Endothelial cell of umbilical vein (primary cell): ENCODE data around the gene USH1G. TPM values are rescaled to one million over a fixed set of nuclear protein-coding genes. Genes with fewer than 3 reads are reported as not detected.

ENCODE experiments used
- BruUV-seq: library from RNA; stranded (reverse); fragments of 400-500 nt; replicated peaks from 2 replicates; lab custom pipeline; 2021; lab: Mats Ljungman, UMichigan
- CTCF ChIA-PET: fragments of 300-600, 350-600 bp; sonication (Branson Sonifier 250); formaldehyde crosslinking; loops from one replicate; lab custom pipeline; 2021; ENCODE audit warnings: antibody characterized with exemption, inconsistent platforms; lab: Charles Lee
- POLR2A ChIA-PET: fragments of 300-600, 350-600 bp; sonication (Branson Sonifier 250); formaldehyde crosslinking; loops from one replicate; lab custom pipeline; 2021; ENCODE audit warnings: antibody characterized with exemption, inconsistent platforms; lab: Charles Lee
- DNase-seq: peaks from one replicate; pipeline ENCODE4 v3.0.0-alpha.2; 2011; ENCODE audit warnings: low read depth, low spot score
- FAIRE-seq: peaks from 2 replicates; lab custom pipeline; 2011; peaks lifted over from hg19 to GRCh38; lab: Jason Lieb, UNC
- H2AFZ ChIP-seq: 2 replicates; pipeline ENCODE4 v1.6.0; 2012; ENCODE audit warnings: low read depth, low read length, control low read depth, inconsistent platforms
- H3K27ac ChIP-seq: 2 replicates; pipeline ENCODE4 v1.5.1; 2011; ENCODE audit warnings: low read depth, mild to moderate bottlenecking, control low read depth, low read length, moderate library complexity; ENCODE audit not compliant: insufficient read depth
- H3K27me3 ChIP-seq, 2 experiments: 2 replicates each; pipeline versions ENCODE4 v1.6.0 to v1.6.1; 2011; ENCODE audit warnings: low read length in 2 of 2, mixed read lengths in 1 of 2; ENCODE audit not compliant: control insufficient read depth in 2 of 2, insufficient read depth in 2 of 2
- H3K36me3 ChIP-seq, 2 experiments: 2 replicates in 1 of 2; 3 replicates in 1 of 2; pipeline ENCODE4 v1.5.1; 2011; ENCODE audit warnings: low read length in 2 of 2, mild to moderate bottlenecking in 1 of 2, moderate library complexity in 1 of 2; ENCODE audit not compliant: control insufficient read depth in 2 of 2, insufficient read depth in 2 of 2; ENCODE audit errors: extremely low read depth in 1 of 2
- H3K4me1 ChIP-seq: 3 replicates; pipeline ENCODE4 v1.5.1; 2011; ENCODE audit warnings: mild to moderate bottlenecking, low read length; ENCODE audit not compliant: control insufficient read depth, insufficient read depth; ENCODE audit errors: extremely low read depth
- H3K4me2 ChIP-seq: 2 replicates; pipeline ENCODE4 v1.6.1; 2011; ENCODE audit warnings: low read length, control low read depth, mixed read lengths; ENCODE audit not compliant: insufficient read depth
- H3K4me3 ChIP-seq, 3 experiments: fragments of 200-600 bp in 1 of 3; sonication (generic), shearing (Covaris generic) in 1 of 3; replicated peaks in 1 of 3; 2 replicates each; pipeline ENCODE4 v1.5.1; 2011 to 2016; ENCODE audit warnings: control low read depth in 3 of 3, low read length in 3 of 3, mild to moderate bottlenecking in 2 of 3, inconsistent platforms in 1 of 3, low read depth in 1 of 3, moderate library complexity in 1 of 3; ENCODE audit not compliant: insufficient read depth in 1 of 3
- H3K79me2 ChIP-seq: 2 replicates; pipeline ENCODE4 v1.6.0; 2012; ENCODE audit warnings: low read length, inconsistent platforms; ENCODE audit not compliant: control insufficient read depth, insufficient read depth
- H3K9ac ChIP-seq: replicated peaks from 2 replicates; pipeline ENCODE3; 2011; ENCODE audit warnings: low read length, control low read depth; ENCODE audit not compliant: insufficient read depth; ENCODE audit errors: extremely low read depth
- H3K9me1 ChIP-seq: replicated peaks from 3 replicates; pipeline ENCODE4 v1.6.0; 2011; ENCODE audit warnings: mild to moderate bottlenecking, low read length; ENCODE audit not compliant: control insufficient read depth, insufficient read depth; ENCODE audit errors: extremely low read depth
- H3K9me3 ChIP-seq: replicated peaks from 2 replicates; pipeline ENCODE4 v1.5.1; 2012; ENCODE audit warnings: low read length, inconsistent platforms; ENCODE audit not compliant: control insufficient read depth, insufficient read depth
- H4K20me1 ChIP-seq: replicated peaks from 2 replicates; pipeline ENCODE3; 2011; ENCODE audit warnings: mild to moderate bottlenecking, low read length; ENCODE audit not compliant: control insufficient read depth, insufficient read depth; ENCODE audit errors: extremely low read depth
- CTCF ChIP-seq, 2 donors: IDR thresholded peaks; 1 replicate in 1 of 2; 2 replicates in 1 of 2; pipeline ENCODE4 v1.5.1; 2011; ENCODE audit warnings: low read length in 2 of 2, mild to moderate bottlenecking in 2 of 2, moderate library complexity in 2 of 2, control low read depth in 1 of 2, inconsistent platforms in 1 of 2, low read depth in 1 of 2; ENCODE audit not compliant: insufficient read depth in 1 of 2; ENCODE audit errors: extremely low read depth in 1 of 2
- EZH2 ChIP-seq: IDR thresholded peaks from 2 replicates; pipeline ENCODE4 v1.6.1; 2012; ENCODE audit warnings: borderline replicate concordance, low read depth, mild to moderate bottlenecking, moderate library complexity, low read length, inconsistent platforms; ENCODE audit not compliant: severe bottlenecking
- FOS ChIP-seq: IDR thresholded peaks from 2 replicates; pipeline ENCODE4 v1.6.1; 2011; ENCODE audit warnings: mild to moderate bottlenecking, low read length, moderate library complexity, borderline replicate concordance; ENCODE audit not compliant: insufficient read depth
- GATA2 ChIP-seq: IDR thresholded peaks from 2 replicates; pipeline ENCODE4 v1.7.0; 2011; ENCODE audit warnings: low read depth, mild to moderate bottlenecking, moderate library complexity, mixed read lengths, low read length; ENCODE audit not compliant: insufficient read length, insufficient read depth
- JUN ChIP-seq: IDR thresholded peaks from 2 replicates; pipeline ENCODE4 v1.6.1; 2011; ENCODE audit warnings: borderline replicate concordance, low read depth; ENCODE audit not compliant: insufficient read length, insufficient read depth
- MAX ChIP-seq: IDR thresholded peaks from 2 replicates; pipeline ENCODE4 v1.6.1; 2011; ENCODE audit not compliant: insufficient read depth, insufficient read length
- MYC ChIP-seq: IDR thresholded peaks from one replicate; pipeline ENCODE4 v1.6.1; 2011; ENCODE audit warnings: mild to moderate bottlenecking, low read depth, low read length
- POLR2A ChIP-seq: IDR thresholded peaks from 2 replicates; pipeline ENCODE4 v1.6.1; 2012; ENCODE audit warnings: low read depth, mild to moderate bottlenecking, control low read depth, low read length
- POLR2AphosphoS5 ChIP-seq: IDR thresholded peaks from 2 replicates; pipeline ENCODE4 v1.6.1; 2012; ENCODE audit warnings: low read depth, mild to moderate bottlenecking, control low read depth, low read length, moderate library complexity; ENCODE audit not compliant: insufficient read depth
- dilution Hi-C: fragments of 300-500 bp; cut with MboI; formaldehyde crosslinking; loops from one replicate; pipeline ENCODE4 v1.15.0; 2019; ENCODE audit warnings: low sequenced_read_pairs; ENCODE audit not compliant: extremely low pct_ligation_motif_present
- intact Hi-C: fragments of 100-400 bp; cut with micrococcal nuclease; formaldehyde crosslinking; loops from one replicate; pipeline ENCODE4 v1.10.0; 2022
- polyA plus RNA-seq, 4 experiments: library from polyadenylated mRNA; depleted of rRNA in 3 of 4; stranded (reverse) in 3 of 4; unstranded in 1 of 4; fragments of >200 nt; gene quantifications; 2 replicates each; pipeline versions ENCODE4 v1.2.1 to v1.2.3, GENCODE V29; 2011 to 2012; ENCODE audit warnings: missing spikeins in 1 of 4
- total RNA-seq: library from RNA; stranded (reverse); gene quantifications from 2 replicates; pipeline ENCODE4 v1.2.3, GENCODE V29; 2021

The USH1G gene
- total and polyA plus RNA-seq, 2 donors (not counting 3 experiments of a cell fraction or from before 2014, with no cell fraction given), result not detected

- ChIA-PET CTCF (interaction anchor here (2.8 to 3.8 kb wide), 2 partner anchors 7 to 11 kb away, joined by 19 to 24 read pairs; no protein-coding TSS in a partner anchor), POLR2A (no interaction called here)
- H3K4me1 ChIP-seq, result no peaks in the 10 kb centered on the region
- no peaks in the 10 kb centered on the region for H3K79me2 ChIP-seq
- TF ChIP-seq POLR2A, result no peak
- no peak for TF ChIP-seq MAX
- no peak for TF ChIP-seq CTCF (IDR thresholded peaks at IDR 0.05; ENCODE audit: extremely low read depth in 1 of 2, insufficient read depth in 1 of 2, low read depth in 1 of 2, low read length in 2 of 2)
- no peak for TF ChIP-seq FOS
- no peak for TF ChIP-seq EZH2
- TF ChIP-seq MYC, result no peak
- no peak for TF ChIP-seq JUN
- TF ChIP-seq GATA2, result no peak
- no peak for TF ChIP-seq POLR2AphosphoS5
- intact Hi-C loops (no loop called here), dilution Hi-C loops (no loop called here)
- peaks cover 0 to 2% of the 10 kb centered on the region in 2 experiments for H3K27me3 ChIP-seq
- no peak for DNase-seq
- no peak for FAIRE-seq
- H3K27ac ChIP-seq, result no peak overlapping the region
- no peaks in the 10 kb centered on the region for H3K36me3 ChIP-seq
- no peaks in the 10 kb centered on the region for H4K20me1 ChIP-seq
- H3K9me3 ChIP-seq, result no peaks in the 10 kb centered on the region
- H3K9ac ChIP-seq, result no peak overlapping the region
- H3K9me1 ChIP-seq, result no peaks in the 10 kb centered on the region
- no peak overlapping the region for H3K4me2 ChIP-seq
- no peak overlapping the region for H3K4me3 ChIP-seq
- no TSS peak for BruUV-seq
- no peak overlapping the region for H2AFZ ChIP-seq
These were observed 27.2 kb upstream of the USH1G start for GRCh38 chr17:74950207-74950606.
